HL-60 (cell line): Measurements from ENCODE around the gene TXNDC9.

ENCODE experiments used
- GABPA ChIP-seq: IDR thresholded peaks from 2 replicates; pipeline ENCODE4 v1.6.1; 2012; ENCODE audit warnings: low read depth
- POLR2AphosphoS5 ChIP-seq: IDR thresholded peaks from 2 replicates; pipeline ENCODE4 v1.6.1; 2012; ENCODE audit warnings: low read depth
- TF ChIP-seq, protein P1 (sequence below): IDR thresholded peaks from one replicate; pipeline ENCODE4 v1.5.1; 2011; ENCODE audit warnings: low read length, control low read depth, inconsistent platforms; ENCODE audit not compliant: insufficient read depth

DNA sequence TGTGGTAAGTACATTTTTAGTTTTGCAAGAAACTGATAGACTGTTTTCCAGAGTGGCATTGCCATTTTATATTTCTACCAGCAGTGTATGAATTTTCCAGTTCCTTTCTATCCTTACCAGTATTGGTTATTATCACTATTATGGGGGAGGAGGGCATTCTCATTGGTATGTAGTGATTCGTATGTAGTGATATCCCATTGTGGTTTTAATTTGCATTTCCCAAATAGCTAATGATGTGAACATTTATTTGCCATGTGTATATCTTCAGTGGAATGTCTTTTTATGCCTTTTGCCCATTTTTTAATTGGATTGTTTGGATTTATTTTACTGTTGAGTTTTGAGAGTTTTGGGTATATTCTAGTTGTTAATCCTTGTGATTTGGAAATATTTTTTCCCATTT, 17.9 kb upstream of the TXNDC9 start:
- TF ChIP-seq, protein P1, sequence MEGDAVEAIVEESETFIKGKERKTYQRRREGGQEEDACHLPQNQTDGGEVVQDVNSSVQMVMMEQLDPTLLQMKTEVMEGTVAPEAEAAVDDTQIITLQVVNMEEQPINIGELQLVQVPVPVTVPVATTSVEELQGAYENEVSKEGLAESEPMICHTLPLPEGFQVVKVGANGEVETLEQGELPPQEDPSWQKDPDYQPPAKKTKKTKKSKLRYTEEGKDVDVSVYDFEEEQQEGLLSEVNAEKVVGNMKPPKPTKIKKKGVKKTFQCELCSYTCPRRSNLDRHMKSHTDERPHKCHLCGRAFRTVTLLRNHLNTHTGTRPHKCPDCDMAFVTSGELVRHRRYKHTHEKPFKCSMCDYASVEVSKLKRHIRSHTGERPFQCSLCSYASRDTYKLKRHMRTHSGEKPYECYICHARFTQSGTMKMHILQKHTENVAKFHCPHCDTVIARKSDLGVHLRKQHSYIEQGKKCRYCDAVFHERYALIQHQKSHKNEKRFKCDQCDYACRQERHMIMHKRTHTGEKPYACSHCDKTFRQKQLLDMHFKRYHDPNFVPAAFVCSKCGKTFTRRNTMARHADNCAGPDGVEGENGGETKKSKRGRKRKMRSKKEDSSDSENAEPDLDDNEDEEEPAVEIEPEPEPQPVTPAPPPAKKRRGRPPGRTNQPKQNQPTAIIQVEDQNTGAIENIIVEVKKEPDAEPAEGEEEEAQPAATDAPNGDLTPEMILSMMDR: no peak
- TF ChIP-seq GABPA (no peak), POLR2AphosphoS5 (no peak)
